22Rv1 (cell line): ENCODE measurements around the gene FEM1A.

Source experiments
- H3K27ac ChIP-seq: fragments of 450-650 bp; 2 replicates; pipeline ENCODE4 v1.5.1; 2017
- ZFX ChIP-seq: fragments of 450-650 bp; IDR thresholded peaks from 2 replicates; pipeline ENCODE4 v1.6.1; 2017; ENCODE audit warnings: antibody characterized with exemption, borderline replicate concordance
- TF ChIP-seq, protein P1 (sequence below): fragments of 450-650 bp; IDR thresholded peaks from 2 replicates; pipeline ENCODE4 v1.5.1; 2017; ENCODE audit warnings: mild to moderate bottlenecking

Gene FEM1A

DNA sequence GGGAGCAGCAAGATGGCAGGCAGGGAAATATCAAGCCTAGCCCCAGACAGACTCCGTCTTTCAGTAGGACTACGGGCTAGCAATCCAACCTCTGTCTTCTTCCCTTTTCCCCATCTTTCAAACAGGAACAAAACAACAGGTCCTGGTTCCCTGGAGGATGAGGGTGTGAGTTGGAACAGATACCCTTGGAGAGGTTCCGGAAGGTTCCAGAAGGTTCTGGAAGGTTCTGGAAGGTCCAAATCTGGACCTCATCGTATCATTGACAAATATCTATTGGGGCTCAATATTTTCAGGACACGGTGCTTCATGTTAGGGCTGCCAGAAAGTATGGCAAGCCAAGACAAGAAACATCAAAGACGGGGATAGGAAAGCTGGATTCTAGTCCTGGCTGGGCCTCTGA lies 28.5 kb upstream of the FEM1A start:
- H3K27ac ChIP-seq, result no peak overlapping the region
- TF ChIP-seq ZFX, result no peak
- TF ChIP-seq, protein P1, sequence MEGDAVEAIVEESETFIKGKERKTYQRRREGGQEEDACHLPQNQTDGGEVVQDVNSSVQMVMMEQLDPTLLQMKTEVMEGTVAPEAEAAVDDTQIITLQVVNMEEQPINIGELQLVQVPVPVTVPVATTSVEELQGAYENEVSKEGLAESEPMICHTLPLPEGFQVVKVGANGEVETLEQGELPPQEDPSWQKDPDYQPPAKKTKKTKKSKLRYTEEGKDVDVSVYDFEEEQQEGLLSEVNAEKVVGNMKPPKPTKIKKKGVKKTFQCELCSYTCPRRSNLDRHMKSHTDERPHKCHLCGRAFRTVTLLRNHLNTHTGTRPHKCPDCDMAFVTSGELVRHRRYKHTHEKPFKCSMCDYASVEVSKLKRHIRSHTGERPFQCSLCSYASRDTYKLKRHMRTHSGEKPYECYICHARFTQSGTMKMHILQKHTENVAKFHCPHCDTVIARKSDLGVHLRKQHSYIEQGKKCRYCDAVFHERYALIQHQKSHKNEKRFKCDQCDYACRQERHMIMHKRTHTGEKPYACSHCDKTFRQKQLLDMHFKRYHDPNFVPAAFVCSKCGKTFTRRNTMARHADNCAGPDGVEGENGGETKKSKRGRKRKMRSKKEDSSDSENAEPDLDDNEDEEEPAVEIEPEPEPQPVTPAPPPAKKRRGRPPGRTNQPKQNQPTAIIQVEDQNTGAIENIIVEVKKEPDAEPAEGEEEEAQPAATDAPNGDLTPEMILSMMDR, result no peak

DNA sequence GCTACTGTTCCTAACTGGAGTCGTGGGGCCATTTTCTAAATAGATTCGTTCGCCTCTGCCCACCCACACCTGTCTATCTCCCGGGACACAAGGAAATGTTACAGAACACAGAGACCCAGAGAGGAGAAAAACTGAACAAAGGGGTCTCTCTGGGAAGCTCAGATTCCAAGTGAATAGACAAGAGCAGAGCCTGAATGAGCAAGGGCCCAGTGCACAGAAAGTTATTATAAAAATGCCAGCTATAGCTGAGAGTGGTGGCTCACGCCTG lies 27.2 kb upstream of the FEM1A start:
- no peak overlapping the region for H3K27ac ChIP-seq
- TF ChIP-seq, protein P1, result no peak
- TF ChIP-seq ZFX, result no peak

DNA sequence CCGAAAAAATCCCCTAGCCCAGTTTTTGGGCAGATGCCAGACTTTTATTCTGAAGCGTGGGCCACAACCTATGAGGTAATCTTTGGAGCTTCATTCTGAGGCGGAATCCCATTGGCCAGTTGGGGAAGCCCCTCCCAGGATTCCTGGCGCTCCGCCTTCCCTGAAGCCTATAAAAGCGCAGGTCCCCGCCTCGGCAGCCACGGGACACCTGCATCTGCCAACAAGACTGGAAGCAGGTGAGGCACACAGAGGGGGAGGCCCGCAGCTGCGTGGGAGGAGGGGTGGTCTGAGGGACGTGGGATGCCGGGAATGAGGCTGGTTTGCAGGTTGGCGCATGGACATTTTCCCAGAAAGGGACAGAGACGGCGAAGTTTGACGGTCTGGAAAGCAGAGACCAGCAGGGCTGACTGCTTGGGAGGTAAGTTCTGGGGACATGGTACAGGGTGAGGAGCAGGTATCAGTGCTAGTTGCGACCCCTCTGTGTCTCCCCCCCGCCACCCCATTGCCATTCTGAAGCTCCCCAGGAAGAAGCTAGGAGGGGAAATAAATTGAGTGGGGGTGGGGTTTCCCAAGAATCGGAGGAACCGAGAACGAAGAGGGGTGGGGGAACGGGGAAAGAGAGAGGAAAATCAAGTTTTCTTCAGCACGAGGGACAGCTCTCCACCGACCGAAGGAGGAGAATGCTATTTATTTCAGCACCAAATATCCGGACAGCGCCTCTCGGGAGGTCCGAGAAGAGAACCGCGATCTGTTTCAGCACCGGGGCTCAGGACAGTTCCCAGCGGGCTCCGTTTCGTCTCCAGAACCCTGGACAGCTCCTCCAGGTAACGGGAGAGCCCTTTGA lies 22.4 kb upstream of the FEM1A start:
- H3K27ac ChIP-seq, result no peak overlapping the region
- TF ChIP-seq, protein P1, result no peak
- TF ChIP-seq ZFX, result no peak

DNA sequence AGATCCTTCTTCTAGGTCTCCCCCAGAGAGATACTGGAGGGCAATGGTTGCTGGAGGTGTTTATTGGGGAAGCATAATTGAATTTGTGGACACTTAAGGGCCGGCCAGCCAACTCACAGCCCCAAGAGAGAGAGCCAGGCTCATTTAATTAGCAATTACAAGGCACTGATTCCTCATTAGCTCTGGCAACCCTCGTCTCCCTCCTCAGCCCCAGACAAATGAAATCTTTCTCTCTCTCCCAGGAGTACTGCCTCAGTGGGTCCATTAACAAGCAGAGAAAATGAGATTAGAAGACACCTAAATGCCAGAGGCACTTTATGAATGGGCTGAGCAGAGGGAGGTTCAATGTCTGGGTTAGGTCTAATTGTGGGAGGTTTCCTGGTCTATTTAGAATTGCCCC lies 19.0 kb upstream of the FEM1A start:
- TF ChIP-seq, protein P1, result no peak
- TF ChIP-seq ZFX, result no peak

DNA sequence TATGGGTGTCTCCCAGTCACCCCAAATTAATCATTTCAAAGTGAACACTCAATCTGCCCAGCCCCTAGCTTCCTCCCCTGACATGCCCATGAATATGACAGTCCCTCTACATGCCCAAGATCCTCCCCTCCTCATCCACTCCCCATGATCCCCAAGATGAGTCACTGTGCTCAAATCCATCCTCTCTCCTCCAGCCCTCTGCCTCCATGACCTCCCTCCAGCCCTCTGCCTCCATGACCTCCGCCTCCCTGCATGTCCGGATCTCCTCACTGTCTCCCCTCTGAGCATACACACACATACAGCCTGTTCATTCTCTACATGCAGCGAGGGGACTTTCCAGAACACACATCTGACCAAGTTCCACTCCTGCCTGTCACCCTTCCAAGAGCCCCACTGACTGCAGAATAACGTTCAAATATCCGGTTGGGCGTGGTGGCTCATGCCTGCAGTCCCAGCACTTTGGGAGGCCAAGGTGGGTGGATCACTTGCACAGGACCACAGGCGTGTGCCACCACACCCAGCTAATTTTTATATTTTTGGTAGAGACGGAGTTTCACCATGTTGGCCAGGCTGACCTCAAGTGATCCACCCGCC lies 18.4 kb upstream of the FEM1A start:
- TF ChIP-seq ZFX, result no peak
- TF ChIP-seq, protein P1, result no peak

More for the DNA sequence above, 19.0 kb upstream of the FEM1A start:
- no peak overlapping the region for H3K27ac ChIP-seq

DNA sequence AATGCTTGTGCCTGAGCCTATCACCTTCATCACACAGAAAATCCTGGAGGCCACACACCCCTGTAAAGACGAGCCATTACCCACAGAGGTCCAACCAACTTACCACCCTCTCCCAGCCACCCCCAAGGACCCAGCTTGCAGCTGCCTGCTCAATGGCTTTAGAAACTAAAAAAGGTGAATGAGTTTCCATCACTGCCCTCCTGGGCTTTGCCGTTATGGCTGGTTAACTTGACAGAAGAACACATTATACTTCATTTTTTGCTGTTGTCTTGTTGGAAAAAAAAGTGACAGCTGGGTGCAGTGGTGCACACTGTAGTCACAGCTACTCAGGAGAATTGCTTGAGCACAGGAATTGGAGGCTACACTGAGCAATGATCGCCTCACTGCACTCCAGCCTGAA lies 17.4 kb upstream of the FEM1A start:
- no peak overlapping the region for H3K27ac ChIP-seq
- TF ChIP-seq, protein P1, result no peak
- TF ChIP-seq ZFX, result no peak

More for the DNA sequence above, 18.4 kb upstream of the FEM1A start:
- H3K27ac ChIP-seq, result no peak overlapping the region

DNA sequence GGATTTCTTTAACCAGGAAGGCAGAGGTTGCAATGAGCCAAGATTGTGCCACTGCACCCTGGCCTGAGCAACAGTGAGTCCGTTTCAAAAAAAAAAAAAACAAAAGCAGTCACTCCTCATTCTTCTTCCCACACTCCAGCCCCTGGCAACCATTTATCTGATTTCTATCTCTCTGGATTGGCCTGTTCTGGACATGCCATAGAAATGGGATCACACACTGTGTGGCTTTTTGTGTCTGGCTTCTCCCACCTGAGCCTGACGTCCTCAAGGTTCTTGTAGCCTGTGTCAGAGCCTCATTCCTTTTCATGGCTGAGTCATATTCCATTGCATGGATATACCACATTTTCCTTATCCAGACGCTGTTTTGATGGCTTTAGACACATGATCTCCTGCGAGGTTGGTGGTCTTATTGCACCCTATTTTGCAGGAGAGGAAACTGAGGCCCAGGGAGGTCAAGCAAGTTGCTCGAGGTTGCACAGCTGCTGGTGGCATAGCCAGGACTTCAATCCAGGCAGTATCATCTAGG lies 15.8 kb upstream of the FEM1A start:
- H3K27ac ChIP-seq, result no peak overlapping the region
- TF ChIP-seq, protein P1, result no peak
- no peak for TF ChIP-seq ZFX
